NCI-H2029 treated with DMSO at 0.1 percent for 48 hours (cell line): ENCODE results near the gene MNAT1.

Source experiments
- DNase-seq: peaks from one replicate; lab custom pipeline; 2025; lab: John Stamatoyannopoulos, UW

MNAT1 gene

DNA sequence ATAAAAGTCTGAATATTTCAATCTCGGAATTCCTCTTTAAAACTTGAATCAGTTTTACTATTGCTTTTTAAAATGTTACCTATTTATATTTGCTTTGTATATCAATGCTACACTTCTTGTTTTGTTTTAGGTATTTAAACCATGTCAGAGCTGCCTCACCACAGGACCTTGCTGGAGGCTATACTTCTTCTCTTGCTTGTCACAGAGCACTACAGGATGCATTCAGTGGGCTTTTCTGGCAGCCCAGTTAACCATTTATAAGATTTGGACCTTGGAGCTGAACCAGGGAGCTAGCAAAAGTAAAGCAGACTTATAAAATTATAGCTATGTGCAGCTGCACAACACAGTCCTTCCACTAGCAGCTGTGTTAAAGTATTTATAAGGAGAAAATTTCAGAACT is 233.5 kb downstream of the MNAT1 start:
- no peak for DNase-seq

DNA sequence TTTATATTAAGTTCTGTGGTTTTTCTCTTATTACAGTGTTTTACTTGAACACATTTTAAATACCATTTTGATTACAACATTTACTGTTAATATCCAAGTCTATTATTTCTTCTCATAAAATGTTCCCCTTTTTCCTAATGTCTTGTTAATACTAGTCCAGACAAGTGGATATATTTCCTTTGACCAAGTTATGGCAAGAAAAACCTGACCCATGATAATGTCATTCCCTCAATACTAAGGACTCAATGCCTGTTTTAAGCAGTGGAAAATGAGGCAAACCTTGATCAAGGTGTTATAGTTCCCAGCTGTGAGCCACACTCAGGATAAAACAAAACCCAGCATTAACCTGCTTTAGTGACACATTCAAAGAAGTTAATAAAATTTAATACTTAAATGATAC is 234.1 kb downstream of the MNAT1 start:
- DNase-seq, result no peak

DNA sequence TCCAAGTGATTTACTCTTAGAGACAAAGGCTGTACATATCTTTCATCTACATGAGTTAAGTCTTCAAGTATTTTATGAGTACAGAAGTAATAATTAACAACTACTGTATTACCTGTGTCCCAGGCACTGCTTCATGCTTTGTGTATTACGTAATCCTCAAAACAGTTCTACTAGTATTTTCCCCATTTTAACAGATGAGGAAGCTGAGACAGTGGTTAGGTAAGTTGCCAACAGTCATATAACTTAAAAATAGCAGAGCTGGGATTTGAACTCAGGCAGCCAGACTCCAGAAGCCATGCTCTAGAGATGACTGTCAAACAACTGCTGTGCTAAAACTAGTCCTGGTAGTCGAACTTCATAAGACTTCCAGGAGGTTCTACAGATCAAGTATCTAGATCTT is 235.6 kb downstream of the MNAT1 start:
- DNase-seq, result no peak

DNA sequence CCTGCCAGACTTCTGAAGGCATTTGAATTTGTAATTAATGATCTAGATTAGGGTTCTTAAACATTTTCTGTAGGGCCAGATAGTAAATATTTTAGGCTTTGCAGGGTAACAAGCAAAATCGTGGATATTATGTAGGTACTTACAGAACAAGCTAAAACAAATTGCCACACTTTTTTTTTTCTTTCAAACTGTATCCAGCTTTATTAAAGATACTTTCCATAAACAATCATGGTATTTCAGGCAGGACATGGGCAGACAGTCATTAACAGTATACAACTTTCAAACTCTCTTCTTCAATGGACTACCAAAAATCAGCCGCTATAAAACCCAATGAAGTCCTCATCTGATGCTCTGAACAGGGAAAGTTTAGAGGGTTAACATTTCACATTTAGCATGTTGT is 236.7 kb downstream of the MNAT1 start:
- no peak for DNase-seq

DNA sequence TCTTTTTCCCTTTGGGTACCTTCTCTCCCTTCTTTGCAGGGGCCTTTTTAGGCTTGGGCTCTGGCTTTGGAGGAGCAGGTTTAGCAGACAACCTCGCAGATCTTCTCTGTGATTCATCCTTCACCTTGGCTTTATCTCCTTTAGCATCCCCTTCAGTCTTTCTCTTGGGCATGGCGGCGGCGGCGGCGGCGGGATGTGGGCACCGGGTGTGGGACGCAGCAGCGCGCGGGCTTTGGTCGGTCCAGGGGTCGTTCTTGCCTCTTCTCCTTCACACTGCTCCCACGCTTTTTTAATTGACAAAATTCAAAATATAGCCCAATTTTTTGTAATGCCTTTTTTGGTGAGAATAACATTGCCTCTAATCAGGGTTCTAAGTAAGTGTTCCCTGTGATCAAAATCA is 237.7 kb downstream of the MNAT1 start:
- no peak for DNase-seq

DNA sequence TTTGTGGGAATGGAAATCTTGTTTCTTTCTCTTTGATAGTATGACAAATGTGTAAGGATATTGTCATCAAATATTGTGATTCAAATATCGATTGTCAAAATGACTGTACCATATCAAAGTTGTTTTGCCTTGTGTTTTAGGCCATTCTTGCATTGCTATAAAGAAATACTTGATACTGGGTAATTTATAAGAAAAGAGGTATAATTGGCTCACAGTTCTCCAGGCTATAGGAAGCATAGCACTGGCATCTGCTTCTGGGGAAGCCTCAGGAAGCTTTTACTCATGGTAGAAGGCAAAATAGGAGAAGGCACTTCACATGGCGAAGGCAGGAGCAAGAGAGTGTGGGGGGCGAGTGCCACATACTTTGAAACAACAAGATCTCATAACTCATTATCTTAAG is 238.5 kb downstream of the MNAT1 start:
- no peak for DNase-seq

DNA sequence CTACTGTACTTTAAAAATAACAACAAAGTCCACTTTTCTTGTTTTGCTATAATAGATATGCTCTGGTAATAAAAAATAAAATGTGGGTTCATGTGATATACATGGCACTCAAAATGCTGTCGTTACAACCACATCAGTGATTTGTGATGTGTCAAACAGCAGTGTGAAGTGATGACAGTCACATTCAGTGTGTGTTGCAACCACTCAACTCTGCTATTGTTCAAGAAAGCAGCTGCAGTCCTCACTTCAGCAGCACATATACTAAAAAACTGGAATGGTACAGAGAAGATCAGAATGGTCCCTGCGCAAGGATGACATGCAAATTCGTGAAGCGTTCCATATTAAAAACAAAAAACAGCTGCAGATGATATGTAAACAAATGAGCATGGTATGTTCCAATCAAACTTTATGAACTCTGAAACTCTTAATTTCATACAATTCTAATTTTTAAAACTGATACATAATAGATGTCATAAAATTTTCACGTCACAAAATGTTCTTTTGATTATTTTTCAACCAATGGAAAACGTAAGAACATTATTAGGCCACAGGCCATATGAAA is 239.6 kb downstream of the MNAT1 start:
- DNase-seq, result no peak

DNA sequence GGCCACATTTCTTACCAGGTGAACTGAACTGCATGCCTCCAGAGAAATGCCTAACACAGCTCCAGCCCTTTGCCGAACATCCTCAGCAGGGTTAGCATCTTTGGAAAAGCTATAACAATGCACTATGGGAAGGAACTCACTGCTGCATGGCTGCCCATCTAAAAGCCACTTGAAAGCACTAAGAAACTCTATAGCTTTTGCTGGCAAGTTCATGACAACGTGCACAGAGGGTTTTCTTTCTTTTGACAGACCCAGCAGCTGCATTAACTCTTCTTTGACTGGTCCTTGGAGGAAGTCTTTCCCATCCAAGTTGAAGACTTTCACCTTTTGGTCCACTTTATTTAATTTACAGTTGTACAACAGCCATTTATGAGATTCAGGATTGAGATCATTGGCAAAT is 241.0 kb downstream of the MNAT1 start:
- no peak for DNase-seq

DNA sequence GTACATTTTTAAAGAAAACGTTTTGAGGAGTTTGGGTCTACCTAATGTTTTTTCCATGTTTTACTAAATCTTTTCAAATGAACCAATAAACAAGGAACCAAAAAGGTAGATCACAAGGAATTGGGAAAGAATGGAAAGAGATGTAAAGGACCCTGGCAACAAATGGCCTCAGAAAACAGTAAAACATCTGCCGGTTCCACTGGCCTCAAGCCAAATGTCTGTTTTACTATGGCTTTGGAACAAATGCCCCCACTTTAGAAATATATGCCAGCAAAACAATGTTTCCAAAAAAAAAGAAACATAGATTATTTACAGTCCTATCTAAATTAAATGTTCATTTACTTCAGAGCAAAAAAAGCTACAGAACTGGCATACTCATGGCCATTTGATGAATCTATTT is 243.3 kb downstream of the MNAT1 start:
- peak; percentile 91 for DNase-seq

DNA sequence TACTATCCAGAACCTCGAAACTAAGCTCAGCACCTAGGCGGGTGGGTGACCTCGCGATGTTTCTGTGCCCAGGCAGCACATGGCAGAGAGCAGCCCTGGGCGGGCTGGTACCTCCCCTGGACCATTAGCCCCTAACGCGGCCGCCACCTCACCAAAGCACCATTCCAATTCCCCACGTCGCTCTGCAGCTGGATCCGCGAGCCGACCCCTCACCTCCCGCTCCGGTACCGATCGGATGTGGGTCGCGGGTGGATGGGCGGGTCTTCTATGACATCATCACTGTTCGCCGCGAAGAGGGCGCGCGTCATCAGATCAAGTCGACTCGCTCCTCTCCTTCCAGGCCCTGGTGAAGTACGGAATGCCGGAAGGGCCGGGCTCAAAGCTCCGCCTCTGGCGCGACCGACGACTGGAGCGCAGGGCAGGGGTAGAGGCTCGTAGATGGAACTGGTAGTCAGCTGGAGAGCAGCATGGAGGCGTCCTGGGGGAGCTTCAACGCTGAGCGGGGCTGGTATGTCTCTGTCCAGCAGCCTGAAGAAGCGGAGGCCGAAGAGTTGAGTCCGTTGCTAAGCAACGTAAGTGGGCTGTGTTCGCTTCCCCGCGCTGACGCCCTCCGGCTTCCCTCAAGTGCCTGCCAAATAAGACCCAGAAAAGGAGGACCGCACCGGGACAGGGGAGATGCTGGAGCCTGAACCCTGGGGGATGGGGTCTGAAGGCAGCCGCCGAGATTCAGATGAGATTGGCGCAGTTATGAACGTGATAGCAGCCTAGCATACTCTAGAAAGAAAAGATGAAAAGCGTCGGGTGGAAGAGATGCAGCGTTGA is 246.5 kb downstream of the MNAT1 start, which contains the start of the genes SLC38A6 and TRMT5:
TSS of gene SLC38A6 (plus strand) at position 435 of the 822 bp plus-strand sequence. CDS start at position 468, 33 bp downstream.
TSS of gene TRMT5 (minus strand) at position 269 of the 822 bp plus-strand sequence. CDS start at position 163, 106 bp downstream.
- peak; percentile 97 for DNase-seq

DNA sequence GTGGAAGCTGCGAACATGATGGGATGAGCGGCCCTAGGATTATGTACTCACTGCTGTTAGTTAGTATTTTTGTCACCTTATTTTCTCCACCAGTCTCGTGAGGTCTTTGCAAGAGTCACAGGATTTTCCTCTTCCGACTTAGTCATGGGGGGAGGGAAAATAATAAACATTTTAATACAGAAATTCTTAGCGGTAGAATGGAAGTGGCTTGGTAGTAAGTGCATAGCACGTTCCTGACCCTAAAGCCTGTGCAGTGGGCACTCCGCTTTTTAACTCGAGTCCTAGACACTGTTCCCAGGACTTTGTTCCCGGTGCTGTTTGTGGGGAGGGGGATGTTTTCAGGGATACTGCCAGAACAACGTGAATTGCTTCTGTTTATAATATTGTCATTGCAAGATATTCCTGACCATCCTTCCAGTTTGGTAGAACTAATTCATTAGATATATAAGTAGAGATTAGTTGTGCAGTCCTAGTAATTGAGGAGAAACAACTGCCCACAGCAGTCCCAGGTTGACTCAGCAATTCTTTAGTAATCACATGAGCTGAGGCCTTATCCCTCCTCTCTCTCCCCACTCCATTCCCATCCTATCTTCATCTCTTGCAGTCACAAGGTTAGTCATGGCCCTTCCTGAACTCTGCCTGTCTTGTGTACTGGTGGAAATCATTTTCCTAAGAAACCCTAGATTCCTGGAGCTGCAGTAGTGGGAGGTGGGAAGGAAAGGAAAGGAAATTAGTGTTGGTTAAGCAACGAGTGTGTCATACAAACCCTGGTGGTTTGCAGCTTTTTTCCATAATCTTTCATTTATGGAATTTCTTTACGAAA is 247.3 kb downstream of the MNAT1 start:
- DNase-seq, result no peak

DNA sequence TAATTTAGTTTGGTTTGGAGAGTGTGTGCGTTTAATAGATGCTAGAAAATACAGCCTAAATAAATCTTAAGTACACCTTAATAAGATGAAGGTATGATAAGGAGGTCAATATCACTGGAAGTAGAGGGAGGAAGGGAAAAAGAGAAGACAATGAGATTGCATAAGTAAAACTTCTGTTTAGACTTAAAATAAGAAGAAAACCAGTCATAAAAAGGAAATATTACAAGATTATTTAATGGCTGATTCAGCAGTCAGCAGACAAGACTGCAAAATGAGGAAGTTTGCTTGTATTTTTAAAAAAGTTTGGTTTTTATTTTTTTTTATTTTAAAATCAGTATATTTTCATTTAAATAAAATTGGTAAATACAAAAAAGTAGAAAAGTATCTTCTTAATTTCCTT is 249.6 kb downstream of the MNAT1 start:
- DNase-seq, result no peak

DNA sequence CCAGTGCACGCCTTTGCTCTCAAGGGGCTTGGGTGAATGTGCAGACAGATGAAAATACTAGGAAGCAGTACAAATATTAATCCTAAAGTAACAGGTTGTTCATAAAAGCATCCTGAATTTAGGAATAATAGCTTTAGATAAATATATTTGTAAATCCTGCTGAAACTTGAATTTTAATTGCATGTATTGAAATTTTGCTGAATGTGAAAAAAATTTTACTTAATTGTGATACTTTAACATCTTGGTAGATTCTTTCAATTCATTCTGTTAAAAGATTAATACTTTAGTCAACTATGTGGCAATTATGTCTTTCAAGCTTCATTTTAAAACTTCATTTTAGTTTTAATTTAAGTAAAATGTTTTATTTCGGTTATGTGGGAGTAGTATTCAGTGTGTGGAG is 251.9 kb downstream of the MNAT1 start:
- no peak for DNase-seq

DNA sequence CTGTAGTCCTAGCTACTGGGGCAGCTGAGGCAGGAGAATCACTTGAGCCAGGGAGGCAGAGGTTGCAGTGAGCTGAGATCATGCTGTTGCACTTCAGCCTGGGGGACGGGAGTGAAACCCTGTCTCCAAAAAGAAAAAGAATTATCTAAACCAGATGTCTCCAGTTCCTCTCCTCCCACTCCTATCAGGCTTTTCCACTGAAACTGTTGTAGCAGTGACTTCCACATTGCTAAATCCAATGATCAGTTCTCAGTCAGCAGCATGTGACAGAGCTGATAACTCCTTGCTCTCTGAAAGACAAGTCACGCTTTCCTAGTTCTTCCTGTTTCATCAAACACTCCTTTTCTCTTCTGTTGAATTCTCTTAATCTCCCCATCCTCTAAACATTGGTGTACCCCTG is 255.0 kb downstream of the MNAT1 start:
- DNase-seq, result no peak

DNA sequence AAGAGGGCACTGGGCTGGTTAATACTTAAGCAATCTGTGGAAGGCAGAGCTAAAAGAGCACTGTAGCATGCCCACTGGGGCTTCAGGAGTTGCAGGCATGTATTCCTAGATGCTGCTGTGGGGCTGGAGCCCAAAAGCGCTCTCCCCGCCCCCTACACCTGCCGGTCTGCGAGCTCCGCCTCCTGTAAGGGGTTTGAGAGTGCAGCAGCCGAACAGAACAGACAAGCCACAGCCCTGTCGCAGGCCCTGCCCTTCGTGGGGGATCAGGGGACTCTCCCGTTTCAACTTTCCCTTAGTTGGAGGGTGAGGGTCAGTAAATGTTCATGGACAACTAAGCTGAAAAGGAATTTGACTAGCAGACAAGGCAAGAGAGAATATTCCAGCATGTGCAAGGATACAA is 264.1 kb downstream of the MNAT1 start:
- no peak for DNase-seq

DNA sequence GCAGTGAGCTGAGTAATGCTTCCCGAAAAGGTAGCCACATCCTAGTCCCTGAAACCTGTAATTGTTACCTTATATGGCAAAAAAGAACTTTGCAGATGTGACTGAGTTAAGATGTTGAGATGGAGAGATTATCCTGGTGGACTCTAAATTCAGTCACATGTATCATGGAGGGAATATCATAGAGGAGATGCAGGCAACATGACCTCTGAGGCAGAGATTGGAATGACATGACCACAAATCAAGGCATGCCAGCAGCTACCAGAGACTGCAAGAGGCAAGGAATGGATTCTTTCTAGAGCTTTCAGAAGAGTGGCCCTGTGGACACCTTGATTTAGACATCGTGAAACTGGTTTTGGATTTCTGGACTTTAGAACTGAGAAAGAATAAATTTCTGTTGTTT is 265.0 kb downstream of the MNAT1 start:
- DNase-seq, result no peak

DNA sequence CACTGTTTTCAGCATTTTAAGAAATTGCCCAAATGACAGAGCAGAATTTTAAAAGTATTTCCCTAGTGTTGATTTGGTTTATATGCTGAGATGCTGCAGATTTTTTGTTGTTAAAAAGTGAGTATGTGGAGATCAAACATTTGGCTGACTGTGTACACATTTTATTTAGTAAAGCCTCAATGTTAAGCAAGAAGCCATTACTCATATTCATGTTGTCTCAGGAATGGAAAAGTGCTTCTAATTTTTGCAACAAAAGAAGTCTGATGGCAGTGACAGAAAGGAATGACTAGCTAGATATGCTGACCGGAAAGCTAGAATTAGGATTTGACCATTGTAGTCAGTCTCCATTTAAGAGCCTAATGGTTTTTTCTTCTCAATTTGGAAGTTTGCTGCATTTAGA is 269.0 kb downstream of the MNAT1 start:
- no peak for DNase-seq

DNA sequence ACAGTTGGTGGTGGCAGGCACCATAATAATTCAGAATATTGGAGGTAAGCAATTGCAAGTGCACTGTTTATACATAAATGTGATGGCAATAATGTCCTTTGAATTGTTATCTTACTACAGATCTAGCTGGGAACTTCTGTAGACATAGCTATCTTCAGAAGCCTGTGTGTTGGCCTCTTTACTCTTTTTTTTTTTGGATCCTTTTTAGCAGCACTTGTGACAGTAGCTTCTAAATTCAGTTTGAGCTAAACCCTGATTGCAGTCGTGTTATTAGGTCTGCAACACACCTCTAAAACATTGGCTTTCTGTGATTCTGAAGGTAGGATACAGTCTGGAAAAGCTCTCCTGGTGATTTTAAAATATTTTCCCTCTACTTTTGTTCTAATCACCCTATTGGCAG is 285.0 kb downstream of the MNAT1 start:
- no peak for DNase-seq
